TTC549 (cell line): ENCODE results near the gene KRTAP6-1.

Source experiments
- FAIRE-seq: peaks from 2 replicates; lab custom pipeline; 2012; peaks lifted over from hg19 to GRCh38; lab: Jason Lieb, UNC

Gene KRTAP6-1

DNA sequence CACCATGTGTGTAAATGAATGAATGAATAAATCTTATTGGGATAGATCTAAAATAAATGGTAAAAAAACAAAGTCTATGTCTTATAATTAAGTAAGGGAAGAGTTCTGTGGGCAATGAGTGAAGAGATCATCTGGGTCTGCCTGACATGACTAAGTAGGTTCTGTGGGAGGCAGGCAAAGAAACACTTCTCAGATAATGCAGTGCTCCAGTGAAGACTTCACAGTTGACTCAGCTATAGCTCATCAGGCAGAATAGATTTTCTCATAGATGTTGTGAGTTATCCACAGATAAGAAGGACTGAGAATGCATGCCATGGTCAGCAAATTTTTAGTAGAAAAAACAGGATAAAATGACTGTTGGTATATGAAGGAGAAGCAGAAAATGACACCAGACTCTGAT lies 36.0 kb downstream of the KRTAP6-1 start:
- no peak for FAIRE-seq

DNA sequence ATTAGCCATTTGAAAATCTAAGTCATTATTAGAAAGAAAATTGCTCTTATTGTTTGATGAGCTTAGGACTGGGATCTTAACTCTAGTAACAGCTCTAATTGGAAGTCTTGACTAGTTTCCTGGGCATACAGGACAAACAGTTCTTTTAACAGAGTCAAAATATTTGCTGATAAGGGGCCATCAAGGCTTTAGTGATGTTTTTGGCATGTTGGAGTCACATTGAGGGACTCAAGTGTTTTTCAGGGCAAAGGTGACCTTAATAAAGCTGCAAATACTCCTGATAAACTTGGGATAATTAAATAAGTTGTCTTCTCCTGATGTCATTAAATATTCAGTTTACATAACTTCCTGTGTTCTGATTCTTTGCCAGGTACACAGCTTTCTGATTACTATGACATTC lies 46.1 kb downstream of the KRTAP6-1 start:
- FAIRE-seq, result no peak

DNA sequence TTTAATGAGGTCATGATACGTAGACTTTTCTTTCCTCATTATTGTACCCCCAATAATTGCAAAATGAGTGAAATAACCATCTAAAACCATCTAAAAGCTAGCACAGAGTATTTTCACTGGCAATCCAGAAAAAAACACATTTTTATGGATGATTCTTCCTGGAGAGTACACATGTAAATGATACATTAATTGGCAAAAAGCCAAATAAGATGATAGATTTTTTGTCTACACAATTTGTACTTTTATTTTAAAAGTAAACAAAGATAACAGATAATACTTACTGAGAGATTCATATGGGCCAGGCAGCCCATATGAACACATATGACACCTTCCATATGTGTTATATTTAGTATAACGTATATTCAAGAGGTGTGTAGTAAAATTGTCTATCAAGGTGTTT lies 50.1 kb downstream of the KRTAP6-1 start:
- FAIRE-seq, result no peak
